IPS DF 4.7 (cell line): ENCODE results near the gene CNIH1.
"Not testable (repeated sequence)": the region's sequence is repeated elsewhere in the genome, so short reads cannot be mapped to it uniquely, and the experiment has no call there.

Experiments
- DNase-seq: peaks from one replicate; pipeline ENCODE4 v3.0.0-alpha.2; 2013; ENCODE audit warnings: low spot score; ENCODE audit errors: extremely low read depth

The CNIH1 gene

DNA sequence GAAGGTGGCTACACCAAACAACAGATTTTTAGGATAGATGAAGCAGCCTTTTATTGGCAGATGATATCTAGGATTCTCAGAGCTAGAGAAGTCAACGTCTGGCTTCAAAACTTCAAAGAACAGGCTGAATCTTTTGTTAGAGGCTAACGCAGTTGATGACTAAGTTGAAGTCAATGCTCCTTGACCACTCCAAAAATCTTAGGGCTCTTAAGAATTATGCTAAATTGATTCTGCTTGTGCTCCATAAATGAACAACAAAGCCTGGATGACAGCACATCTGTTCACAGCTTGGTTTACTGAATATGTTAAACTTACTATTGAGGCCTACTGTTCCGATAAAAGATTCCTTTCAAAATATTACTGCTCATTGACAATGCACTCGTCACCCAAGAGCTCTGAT lies 57.3 kb downstream of the CNIH1 start:
- no peak for DNase-seq

DNA sequence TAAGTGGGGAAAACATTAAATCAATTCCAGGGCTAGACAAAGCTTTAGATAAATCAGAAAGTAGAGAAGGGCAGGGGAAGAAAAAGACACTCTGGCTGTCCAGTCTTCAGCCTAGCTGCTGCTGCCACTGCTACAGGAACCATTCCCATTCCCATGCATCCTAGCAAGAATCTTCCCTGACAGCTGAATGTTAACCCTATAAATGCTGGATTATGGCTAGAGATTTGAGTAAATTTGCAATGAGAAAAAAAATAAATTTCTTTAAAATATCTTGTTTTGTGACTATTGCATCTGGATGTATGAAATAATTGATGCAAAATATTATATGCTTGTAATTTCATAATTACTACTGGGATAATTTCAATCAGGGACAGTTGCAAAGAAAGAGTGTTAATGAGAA lies 59.4 kb downstream of the CNIH1 start:
- no peak for DNase-seq

DNA sequence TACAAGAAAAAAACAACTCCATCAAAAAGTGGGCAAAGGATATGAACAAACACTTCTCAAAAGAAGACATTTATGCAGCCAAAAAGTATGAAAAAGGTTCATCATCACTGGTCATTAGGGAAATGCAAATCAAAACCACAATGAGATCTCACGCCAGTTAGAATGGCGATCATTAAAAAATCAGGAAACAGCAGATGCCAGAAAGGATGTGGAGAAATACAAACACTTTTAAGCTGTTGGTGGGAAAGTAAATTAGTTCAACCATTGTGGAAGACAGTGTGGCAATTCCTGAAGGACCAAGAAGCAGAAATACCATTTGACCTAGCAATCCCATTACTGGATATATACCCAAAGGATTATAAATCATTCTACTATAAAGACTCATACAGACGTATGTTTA lies 60.6 kb downstream of the CNIH1 start:
- not testable (repeated sequence) for DNase-seq

DNA sequence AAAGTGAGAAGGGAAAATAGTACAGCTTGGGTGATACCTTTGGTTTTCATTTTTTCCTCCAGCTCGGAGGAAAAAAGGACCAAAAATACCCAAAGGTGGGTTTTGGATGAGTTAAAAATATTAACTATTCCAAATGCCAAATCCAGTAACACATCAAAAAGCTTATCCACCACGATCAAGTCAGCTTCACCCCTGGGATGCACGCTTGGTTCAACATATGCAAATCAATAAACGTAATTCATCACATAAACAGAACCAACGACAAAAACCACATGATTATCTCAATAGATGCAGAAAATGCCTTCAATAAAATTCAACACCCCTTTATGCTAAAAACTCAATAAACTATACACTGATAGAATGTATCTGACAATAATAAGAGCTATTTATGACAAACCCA lies 62.3 kb downstream of the CNIH1 start:
- DNase-seq, result not testable (repeated sequence)

DNA sequence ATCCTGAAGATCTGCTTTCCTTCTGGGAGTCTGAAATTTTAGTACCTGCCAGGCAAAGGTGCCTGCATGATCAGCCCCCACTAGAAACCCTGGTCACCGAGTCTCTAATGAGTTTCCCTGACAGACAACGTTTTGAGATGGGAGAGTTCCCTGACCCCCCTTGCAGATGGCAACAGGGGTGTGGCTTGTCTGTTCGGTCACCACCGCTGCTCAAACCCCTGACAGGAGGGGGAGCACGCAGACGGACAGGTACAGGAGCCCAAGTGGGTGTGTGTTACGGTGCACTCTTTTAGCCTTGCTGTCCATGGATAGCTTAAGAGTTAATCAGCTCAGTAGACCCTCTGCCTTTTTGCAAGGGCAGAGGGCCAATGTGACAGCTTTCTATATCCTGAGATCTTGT lies 63.7 kb downstream of the CNIH1 start:
- no peak for DNase-seq

DNA sequence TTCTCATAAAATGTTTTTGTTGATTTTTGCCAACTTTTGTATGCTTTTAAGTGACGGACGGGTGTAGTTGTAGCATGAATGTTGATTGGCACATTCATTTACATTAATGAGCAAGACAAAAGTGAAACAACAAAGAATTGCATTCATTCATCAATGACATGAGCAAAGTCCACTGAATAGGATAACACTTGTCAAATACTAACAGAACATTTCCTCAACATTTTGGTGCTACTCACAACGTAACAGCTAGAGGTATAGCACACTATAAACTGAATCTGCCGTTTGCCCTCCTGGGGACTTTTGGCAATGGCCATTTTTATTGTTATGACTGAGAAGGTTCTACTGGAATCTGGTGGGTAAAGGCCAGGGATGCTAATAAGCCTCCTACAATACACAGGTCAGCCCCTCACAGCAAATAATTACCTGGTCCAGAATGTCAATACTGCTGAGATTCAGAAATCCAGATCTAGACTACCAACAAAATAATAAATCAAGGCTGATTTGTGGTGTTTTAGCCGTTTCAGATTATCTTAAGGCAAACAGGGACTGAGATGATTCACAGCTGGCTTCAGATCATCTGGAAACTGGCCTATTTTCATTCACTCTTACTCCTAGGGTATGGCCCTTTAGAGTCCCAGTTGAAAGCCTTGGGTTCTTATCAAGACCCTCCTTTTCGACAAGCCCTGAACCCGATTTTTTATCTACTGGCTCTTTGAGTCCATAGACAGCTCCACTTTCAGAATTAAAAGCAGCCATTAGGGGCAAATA lies 66.9 kb downstream of the CNIH1 start:
- DNase-seq, result no peak
